Measurements from ENCODE around the gene SLC24A4.

Gene SLC24A4

GRCh38 chr14:92282669-92283068 lies 40.3 kb upstream of the SLC24A4 start:
- no peak for TF ChIP-seq CTCF (IDR thresholded peaks at IDR 0.05; ENCODE audit: borderline replicate concordance, control extremely low read depth, extremely low read depth, insufficient read depth, missing control alignments)
- in situ Hi-C loops (cut with MboI; ENCODE audit: low sequenced_read_pairs, unreplicated experiment): no loop called here
- DNase-seq (ENCODE audit: low spot score): no peak

- no peak for DNase-seq (ENCODE audit: low spot score)
- TF ChIP-seq CTCF (IDR thresholded peaks at IDR 0.05; ENCODE audit: borderline replicate concordance, control extremely low read depth, extremely low read depth, insufficient read depth, missing control alignments): no peak
- in situ Hi-C loops (cut with MboI; ENCODE audit: low sequenced_read_pairs, unreplicated experiment): no loop called here
Observed at GRCh38 chr14:92285311-92285710, 37.7 kb upstream of the SLC24A4 start.

- no peak for TF ChIP-seq CTCF (IDR thresholded peaks at IDR 0.05; ENCODE audit: borderline replicate concordance, control extremely low read depth, extremely low read depth, insufficient read depth, missing control alignments)
- DNase-seq (ENCODE audit: low spot score): no peak
- in situ Hi-C loops (cut with MboI; ENCODE audit: low sequenced_read_pairs, unreplicated experiment): no loop called here
Observed at GRCh38 chr14:92287987-92288386, 35.0 kb upstream of the SLC24A4 start.

DNA sequence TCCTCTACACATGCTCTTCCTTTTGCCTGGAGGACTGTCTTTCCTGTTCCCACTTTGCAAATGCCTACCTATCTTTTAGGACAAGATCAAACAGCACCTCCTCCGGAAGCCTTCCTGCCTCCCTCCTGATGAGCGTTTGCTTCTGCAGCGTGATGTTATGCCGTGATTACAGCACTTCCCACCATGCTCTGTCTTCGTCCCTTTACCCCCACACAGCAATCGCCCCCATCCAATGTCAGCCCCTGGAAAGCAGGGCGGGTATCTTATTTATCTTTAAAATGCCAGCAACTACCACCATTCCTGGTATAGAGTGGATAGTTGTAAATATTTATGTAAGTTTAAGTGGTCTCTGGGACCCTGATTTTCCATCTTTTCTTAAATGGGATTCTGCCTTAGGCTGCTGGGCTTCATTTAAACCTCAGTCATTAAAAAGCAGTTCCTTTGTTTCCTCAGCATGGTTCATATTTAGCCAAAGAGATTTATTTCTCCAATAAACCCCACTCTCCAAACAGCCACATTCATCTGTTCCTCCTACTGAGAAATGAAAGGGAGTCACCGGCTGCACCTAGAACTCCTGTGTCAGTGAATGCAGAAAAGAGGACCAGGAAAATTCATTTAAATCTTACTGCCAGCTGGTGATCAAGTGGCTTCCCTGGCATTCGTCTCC lies 33.8 kb upstream of the SLC24A4 start:
- no peak for TF ChIP-seq CTCF (IDR thresholded peaks at IDR 0.05; ENCODE audit: borderline replicate concordance, control extremely low read depth, extremely low read depth, insufficient read depth, missing control alignments)
- in situ Hi-C loops (cut with MboI; ENCODE audit: low sequenced_read_pairs, unreplicated experiment): no loop called here
- DNase-seq (ENCODE audit: low spot score): no peak

- in situ Hi-C loops (cut with MboI; ENCODE audit: low sequenced_read_pairs, unreplicated experiment): no loop called here
- TF ChIP-seq CTCF (IDR thresholded peaks at IDR 0.05; ENCODE audit: borderline replicate concordance, control extremely low read depth, extremely low read depth, insufficient read depth, missing control alignments): no peak
- DNase-seq (ENCODE audit: low spot score): no peak
Observed at GRCh38 chr14:92292673-92293072, 30.3 kb upstream of the SLC24A4 start.

- DNase-seq (ENCODE audit: low spot score): no peak
- in situ Hi-C loops (cut with MboI; ENCODE audit: low sequenced_read_pairs, unreplicated experiment): no loop called here
- no peak for TF ChIP-seq CTCF (IDR thresholded peaks at IDR 0.05; ENCODE audit: borderline replicate concordance, control extremely low read depth, extremely low read depth, insufficient read depth, missing control alignments)
Observed at GRCh38 chr14:92294506-92294905, 28.5 kb upstream of the SLC24A4 start.

All from GM13976 (cell line).